GM23338 (cell line): ENCODE results near the gene PRKCQ. TPM values are rescaled to one million over a fixed set of nuclear protein-coding genes. Genes with fewer than 3 reads are reported as not detected.

Source experiments
- ATAC-seq: fragments of 200-7000 bp; cut with Tn5 transposase; 3 replicates; pipeline ENCODE4 v1.9.1; 2020
- DNase-seq: peaks from one replicate; pipeline ENCODE4 v3.0.0-alpha.2; 2015; ENCODE audit warnings: low spot score
- H2AFZ ChIP-seq: fragments of 200-600 bp; sonication (generic); 2 replicates; pipeline ENCODE4 v1.8.0; 2016; ENCODE audit warnings: antibody characterized with exemption, mild to moderate bottlenecking, moderate library complexity
- H3F3A ChIP-seq: fragments of 200-600 bp; sonication (generic); replicated peaks from 2 replicates; pipeline ENCODE4 v1.8.0; 2017; ENCODE audit warnings: antibody characterized with exemption, mixed run types, low read depth
- H3K27ac ChIP-seq: fragments of 200-600 bp; sonication (generic); 2 replicates; pipeline ENCODE4 v1.6.1; 2016; ENCODE audit warnings: low read depth
- H3K27me3 ChIP-seq: fragments of 200-600 bp; sonication (generic); 2 replicates; pipeline ENCODE4 v1.8.0; 2016; ENCODE audit warnings: mild to moderate bottlenecking, mixed run types, moderate library complexity; ENCODE audit not compliant: insufficient read depth
- H3K36me3 ChIP-seq: fragments of 200-600 bp; sonication (generic); 2 replicates; pipeline ENCODE4 v1.8.0; 2016; ENCODE audit warnings: mild to moderate bottlenecking; ENCODE audit not compliant: insufficient read depth
- H3K4me1 ChIP-seq: fragments of 200-600 bp; sonication (generic); 2 replicates; pipeline ENCODE4 v1.8.0; 2016; ENCODE audit warnings: mild to moderate bottlenecking, moderate library complexity; ENCODE audit not compliant: insufficient read depth
- H3K4me2 ChIP-seq: fragments of 200-600 bp; sonication (generic); 2 replicates; pipeline ENCODE4 v1.7.1; 2017; ENCODE audit warnings: mixed run types
- H3K4me3 ChIP-seq: fragments of 200-600 bp; sonication (generic); 2 replicates; pipeline ENCODE4 v1.6.1; 2016; ENCODE audit warnings: mixed run types
- H3K79me2 ChIP-seq: fragments of 200-600 bp; sonication (generic); replicated peaks from 2 replicates; pipeline ENCODE4 v1.8.0; 2017; ENCODE audit warnings: mild to moderate bottlenecking; ENCODE audit not compliant: insufficient read depth
- H3K9me2 ChIP-seq: fragments of 200-600 bp; sonication (generic); 2 replicates; pipeline ENCODE4 v1.8.0; 2017; ENCODE audit not compliant: insufficient read depth
- H4K20me1 ChIP-seq: fragments of 200-600 bp; sonication (generic); replicated peaks from 2 replicates; pipeline ENCODE4 v1.8.0; 2017; ENCODE audit warnings: mild to moderate bottlenecking; ENCODE audit not compliant: insufficient read depth
- H3K27ac Mint-ChIP-seq: 2 replicates; pipeline ENCODE4 v1.8.0; 2020; ENCODE audit warnings: inconsistent platforms, mild to moderate bottlenecking, moderate library complexity, mixed read lengths
- H3K27me3 Mint-ChIP-seq: 3 replicates; pipeline ENCODE4 v1.8.0; 2022; ENCODE audit warnings: low read depth, mild to moderate bottlenecking, moderate library complexity, mixed read lengths, inconsistent platforms; ENCODE audit not compliant: insufficient read depth, poor library complexity
- H3K36me3 Mint-ChIP-seq: 3 replicates; pipeline ENCODE4 v1.8.0; 2021; ENCODE audit warnings: low read depth, mild to moderate bottlenecking, inconsistent platforms, moderate library complexity, mixed read lengths
- H3K4me1 Mint-ChIP-seq: 3 replicates; pipeline ENCODE4 v1.8.0; 2020; ENCODE audit warnings: mild to moderate bottlenecking, inconsistent platforms, mixed read lengths
- H3K4me3 Mint-ChIP-seq: 3 replicates; pipeline ENCODE4 v1.8.0; 2021; ENCODE audit warnings: moderate library complexity, mild to moderate bottlenecking, inconsistent platforms, mixed read lengths
- H3K9me3 Mint-ChIP-seq: 3 replicates; pipeline ENCODE4 v1.8.0; 2020; ENCODE audit warnings: moderate library complexity, mild to moderate bottlenecking, inconsistent platforms, mixed read lengths
- CTCF ChIP-seq, 2 experiments: fragments of 200-600 bp in 1 of 2; sonication (generic) in 1 of 2; conservative IDR thresholded peaks; 2 replicates each; pipeline versions ENCODE4 v1.5.1 to v1.6.1; 2016 to 2017; ENCODE audit warnings: antibody characterized with exemption in 2 of 2, low read depth in 2 of 2, mild to moderate bottlenecking in 2 of 2, moderate library complexity in 1 of 2
- EZH2 ChIP-seq: fragments of 200-600 bp; sonication (generic); IDR thresholded peaks from one replicate; pipeline ENCODE4 v1.8.0; 2017; ENCODE audit warnings: antibody characterized with exemption, mild to moderate bottlenecking, low read depth; ENCODE audit not compliant: unreplicated experiment
- EZH2phosphoT487 ChIP-seq: fragments of 200-600 bp; sonication (generic); IDR thresholded peaks from one replicate; pipeline ENCODE4 v1.8.1; 2018; ENCODE audit warnings: antibody characterized with exemption; ENCODE audit not compliant: unreplicated experiment
- JUNB ChIP-seq: IDR thresholded peaks from one replicate; pipeline ENCODE4 v1.6.1; 2016; ENCODE audit warnings: antibody characterized with exemption; ENCODE audit not compliant: unreplicated experiment
- NANOG ChIP-seq: IDR thresholded peaks from 2 replicates; pipeline ENCODE4 v1.6.1; 2016; ENCODE audit warnings: antibody characterized with exemption, borderline replicate concordance
- POLR2AphosphoS5 ChIP-seq: IDR thresholded peaks from 2 replicates; pipeline ENCODE4 v1.6.1; 2016; ENCODE audit warnings: antibody characterized with exemption, low read depth
- REST ChIP-seq: IDR thresholded peaks from one replicate; pipeline ENCODE4 v1.6.1; 2018; ENCODE audit warnings: antibody characterized with exemption; ENCODE audit not compliant: unreplicated experiment
- STAT1 ChIP-seq: IDR thresholded peaks from one replicate; pipeline ENCODE4 v1.6.1; 2016; ENCODE audit warnings: antibody characterized with exemption; ENCODE audit not compliant: unreplicated experiment
- ZNF114 ChIP-seq: fragments of 250-450 bp; sonication (Bioruptor Pico); IDR thresholded peaks from 2 replicates; pipeline ENCODE4 v1.5.0; 2020; ENCODE audit warnings: mild to moderate bottlenecking, moderate library complexity
- ZNF331 ChIP-seq: fragments of 250-450 bp; sonication (Bioruptor Pico); IDR thresholded peaks from 2 replicates; pipeline ENCODE4 v1.5.0; 2020; ENCODE audit warnings: low read depth, mild to moderate bottlenecking, moderate library complexity
- ZNF462 ChIP-seq: fragments of 250-450 bp; sonication (Bioruptor Pico); IDR thresholded peaks from 2 replicates; pipeline ENCODE4 v1.5.0; 2020; ENCODE audit warnings: mild to moderate bottlenecking, moderate library complexity
- polyA plus RNA-seq: library from polyadenylated mRNA; unstranded; fragments of >200 nt; fragmentation: Nextera tagmentation; extraction: Ambion mirVana; gene quantifications from 2 replicates; pipeline ENCODE4 v1.2.1, GENCODE V29; 2016
- total RNA-seq: library from RNA; depleted of rRNA; stranded (reverse); fragments of >200 nt; shearing (Covaris generic); gene quantifications from 2 replicates; pipeline ENCODE4 v1.2.3, GENCODE V29; 2014

PRKCQ gene
- total and polyA plus RNA-seq, 2 experiments from 2014 or later, result 12.6 to 28.5 TPM

- Mint-ChIP-seq H3K4me3 (no peak overlapping the region), H3K27me3 (no peaks in the 10 kb centered on the region), H3K36me3 (no peaks in the 10 kb centered on the region), H3K27ac (no peak overlapping the region), H3K4me1 (peaks cover 14% of the 10 kb centered on the region), H3K9me3 (no peaks in the 10 kb centered on the region)
- Histone ChIP-seq H3K36me3 (no peaks in the 10 kb centered on the region), H3K4me2 (no peak overlapping the region), H3K4me3 (no peak overlapping the region), H2AFZ (no peak overlapping the region), H3K27me3 (no peaks in the 10 kb centered on the region), H4K20me1 (peaks cover 12% of the 10 kb centered on the region), H3K79me2 (peaks cover 12% of the 10 kb centered on the region), H3K4me1 (peaks cover 6% of the 10 kb centered on the region; the same call in 1 of the 2 replicates), H3K9me2 (no peaks in the 10 kb centered on the region), H3K27ac (no peak overlapping the region), H3F3A (no peaks in the 10 kb centered on the region)
- TF ChIP-seq POLR2AphosphoS5 (no peak), CTCF (conservative IDR thresholded peaks at IDR 0.05; ENCODE audit: low read depth in 2 of 2) (no peak), ZNF462 (CRISPR knock-in tag) (no peak)
- ATAC-seq, result no peak
- no peak for DNase-seq
Observed at GRCh38 chr10:6535156-6535764, 44.8 kb downstream of the PRKCQ start.

GRCh38 chr10:6532321-6532720 is 47.8 kb downstream of the PRKCQ start:
- ATAC-seq (no peak), DNase-seq (no peak)
- TF ChIP-seq ZNF114 (no peak), EZH2 (no peak), EZH2phosphoT487 (no peak), REST (no peak), NANOG (no peak), ZNF331 (CRISPR knock-in tag) (no peak), STAT1 (no peak), JUNB (no peak)

More at GRCh38 chr10:6532321-6532720, 47.8 kb downstream of the PRKCQ start:
- Mint-ChIP-seq H3K4me1 (peaks cover 11% of the 10 kb centered on the region), H3K4me3 (no peak overlapping the region), H3K27ac (no peak overlapping the region), H3K27me3 (no peaks in the 10 kb centered on the region), H3K9me3 (no peaks in the 10 kb centered on the region), H3K36me3 (no peaks in the 10 kb centered on the region)
- Histone ChIP-seq H3K9me2 (no peaks in the 10 kb centered on the region), H3K36me3 (no peaks in the 10 kb centered on the region), H3K4me2 (no peak overlapping the region), H2AFZ (no peak overlapping the region), H3K4me3 (no peak overlapping the region), H3K27ac (no peak overlapping the region), H3F3A (no peaks in the 10 kb centered on the region), H3K27me3 (no peaks in the 10 kb centered on the region), H3K4me1 (peaks cover 6% of the 10 kb centered on the region; the same call in 1 of the 2 replicates), H3K79me2 (peaks cover 20% of the 10 kb centered on the region), H4K20me1 (peaks cover 3% of the 10 kb centered on the region)
